CD4-positive, alpha-beta memory T cell (primary cell): ENCODE results near the gene TNRC6C. TPM values are rescaled to one million over a fixed set of nuclear protein-coding genes. Genes with fewer than 3 reads are reported as not detected.

Experiments
- CTCF ChIA-PET: fragments of 350-600 bp; sonication (Branson Sonifier 250); formaldehyde crosslinking; loops from one replicate; lab custom pipeline; 2021; ENCODE audit warnings: inconsistent platforms; ENCODE audit not compliant: partially characterized antibody; lab: Charles Lee
- POLR2A ChIA-PET: fragments of 350-600 bp; sonication (Branson Sonifier 250); formaldehyde crosslinking; loops from one replicate; lab custom pipeline; 2021; ENCODE audit not compliant: partially characterized antibody; lab: Charles Lee
- DNase-seq, 5 donors: peaks; one replicate each; pipeline versions ENCODE4 v3.0.0 to v3.0.0-alpha.2; 2020 to 2022; ENCODE audit warnings: mixed read lengths in 1 of 5
- H3K27ac ChIP-seq: one replicate; pipeline ENCODE4 v1.7.0; 2013; ENCODE audit warnings: low read depth, low read length
- H3K27me3 ChIP-seq: 2 replicates; pipeline ENCODE4 v1.7.0; 2013; ENCODE audit warnings: mild to moderate bottlenecking, low read length, moderate library complexity; ENCODE audit not compliant: insufficient read depth
- H3K36me3 ChIP-seq: 2 replicates; pipeline ENCODE4 v1.7.0; 2013; ENCODE audit warnings: mild to moderate bottlenecking, low read length, moderate library complexity; ENCODE audit not compliant: insufficient read depth
- H3K4me1 ChIP-seq: 2 replicates; pipeline ENCODE4 v1.7.0; 2013; ENCODE audit warnings: mild to moderate bottlenecking, low read length, moderate library complexity; ENCODE audit not compliant: insufficient read depth
- H3K4me3 ChIP-seq, 2 donors: one replicate each; pipeline ENCODE4 v1.7.0; 2013; ENCODE audit warnings: low read length in 2 of 2, mild to moderate bottlenecking in 1 of 2
- H3K9me3 ChIP-seq, 2 donors: one replicate each; pipeline ENCODE4 v1.7.0; 2013; ENCODE audit warnings: low read length in 2 of 2, control low read depth in 1 of 2; ENCODE audit not compliant: control insufficient read depth in 1 of 2
- H3K27ac Mint-ChIP-seq, 7 donors: one replicate each; pipeline ENCODE4 v1.8.0; 2020 to 2021; ENCODE audit warnings: mixed read lengths in 7 of 7, mild to moderate bottlenecking in 6 of 7, inconsistent platforms in 3 of 7, moderate library complexity in 3 of 7
- H3K27me3 Mint-ChIP-seq, 2 donors: one replicate each; pipeline ENCODE4 v1.8.0; 2020 to 2021; ENCODE audit warnings: mixed read lengths in 2 of 2
- H3K36me3 Mint-ChIP-seq, 2 donors: one replicate each; pipeline ENCODE4 v1.8.0; 2020 to 2021; ENCODE audit warnings: mixed read lengths in 2 of 2, inconsistent platforms in 1 of 2, mild to moderate bottlenecking in 1 of 2
- H3K4me1 Mint-ChIP-seq, 4 donors: one replicate each; pipeline ENCODE4 v1.8.0; 2020 to 2021; ENCODE audit warnings: mixed read lengths in 4 of 4, mild to moderate bottlenecking in 1 of 4
- H3K4me3 Mint-ChIP-seq, 8 donors: one replicate each; pipeline ENCODE4 v1.8.0; 2020 to 2021; ENCODE audit warnings: mixed read lengths in 8 of 8, mild to moderate bottlenecking in 7 of 8, moderate library complexity in 6 of 8, inconsistent platforms in 3 of 8
- H3K9me3 Mint-ChIP-seq, 8 donors: one replicate each; pipeline ENCODE4 v1.8.0; 2020 to 2021; ENCODE audit warnings: mixed read lengths in 8 of 8, mild to moderate bottlenecking in 5 of 8, inconsistent platforms in 3 of 8, moderate library complexity in 1 of 8
- intact Hi-C: fragments of 100-400 bp; cut with micrococcal nuclease; formaldehyde crosslinking; loops from one replicate; pipeline ENCODE4 v1.15.1; 2023
- polyA plus RNA-seq, 2 donors: library from polyadenylated mRNA; unstranded; fragments of 300-500 nt; fragmentation: Illumina TruSeq; gene quantifications; one replicate each; pipeline ENCODE4 v1.2.3, GENCODE V29; 2021
- total RNA-seq, 2 experiments: library from RNA; stranded (reverse); gene quantifications; one replicate each; pipeline ENCODE4 v1.2.3, GENCODE V29; 2021

TNRC6C gene
- total and polyA plus RNA-seq, 4 experiments from 2014 or later = 1.3 to 112 (median 57.0) TPM

- DNase-seq = no peak
- POLR2A ChIA-PET = interaction anchor here (0.8 to 20.9 kb wide), 3 partner anchors 8 to 22 kb away, joined by 4 to 1172 read pairs (median 8); partner anchors contain the start of genes TMC6 and TMC8
- H3K27me3 ChIP-seq = no peaks in the 10 kb centered on the region
- peaks cover 43% of the 10 kb centered on the region for H3K4me1 ChIP-seq
- Mint-ChIP-seq H3K36me3 (peaks cover 4% of the 10 kb centered on the region in 2 donors), H3K4me1 (peaks cover 7 to 39% (median 20%) of the 10 kb centered on the region in 4 donors), H3K27me3 (no peaks in the 10 kb centered on the region), H3K4me3 (no peak overlapping the region), H3K9me3 (peaks cover 0 to 2% (median 0%) of the 10 kb centered on the region in 8 donors), H3K27ac (peak overlapping the region in 1 of 7 donors; percentile 57)
- CTCF ChIA-PET = no interaction called here
- H3K4me3 ChIP-seq = no peak overlapping the region
- no peaks in the 10 kb centered on the region for H3K9me3 ChIP-seq
- peaks cover 13% of the 10 kb centered on the region for H3K36me3 ChIP-seq
- no peak overlapping the region for H3K27ac ChIP-seq
- intact Hi-C loops = no loop called here
Observed at GRCh38 chr17:78146471-78146869, 188.0 kb downstream of the TNRC6C start.

- Mint-ChIP-seq H3K27me3 (no peaks in the 10 kb centered on the region), H3K4me1 (peaks cover 7 to 35% (median 19%) of the 10 kb centered on the region in 4 donors), H3K27ac (peak overlapping the region in 1 of 7 donors; percentile 53), H3K9me3 (peaks cover 0 to 2% (median 0%) of the 10 kb centered on the region in 8 donors), H3K36me3 (peaks cover 3 to 4% of the 10 kb centered on the region in 2 donors), H3K4me3 (no peak overlapping the region)
- H3K27me3 ChIP-seq = no peaks in the 10 kb centered on the region
- POLR2A ChIA-PET = interaction anchor here (0.8 to 20.9 kb wide), 4 partner anchors 9 to 22 kb away, joined by 4 to 1172 read pairs (median 6); partner anchors contain the start of genes TMC6 and TMC8
- H3K4me3 ChIP-seq = no peak overlapping the region
- intact Hi-C loops = no loop called here
- DNase-seq = no peak
- peaks cover 8% of the 10 kb centered on the region for H3K36me3 ChIP-seq
- no peaks in the 10 kb centered on the region for H3K9me3 ChIP-seq
- CTCF ChIA-PET = no interaction called here
- H3K27ac ChIP-seq = no peak overlapping the region
- peaks cover 39% of the 10 kb centered on the region for H3K4me1 ChIP-seq
Observed at GRCh38 chr17:78146881-78147280, 188.4 kb downstream of the TNRC6C start.

- Histone ChIP-seq H3K27me3 (no peaks in the 10 kb centered on the region), H3K9me3 (no peaks in the 10 kb centered on the region), H3K4me3 (no peak overlapping the region), H3K4me1 (peaks cover 33% of the 10 kb centered on the region), H3K27ac (no peak overlapping the region), H3K36me3 (peaks cover 3% of the 10 kb centered on the region)
- Mint-ChIP-seq H3K36me3 (peaks cover 2 to 3% of the 10 kb centered on the region in 2 donors), H3K4me3 (peak overlapping the region in 1 of 8 donors; percentile 15), H3K27me3 (no peaks in the 10 kb centered on the region), H3K27ac (peak overlapping the region; percentile 12 to 81 (median 53)), H3K4me1 (peaks cover 5 to 30% (median 18%) of the 10 kb centered on the region in 4 donors), H3K9me3 (peaks cover 0 to 2% (median 0%) of the 10 kb centered on the region in 8 donors)
- CTCF ChIA-PET = no interaction called here
- DNase-seq = no peak
- POLR2A ChIA-PET = interaction anchor here (0.8 to 2.0 kb wide), 3 partner anchors 9 to 14 kb away, joined by 4 to 8 read pairs (median 4); no protein-coding TSS in a partner anchor
- intact Hi-C loops = no loop called here
Observed at GRCh38 chr17:78147315-78147998, 189.0 kb downstream of the TNRC6C start.

GRCh38 chr17:78148286-78149016 lies 189.9 kb downstream of the TNRC6C start:
- peaks cover 0 to 2% (median 0%) of the 10 kb centered on the region in 8 donors for H3K9me3 Mint-ChIP-seq
- Histone ChIP-seq H3K27ac (no peak overlapping the region), H3K9me3 (no peaks in the 10 kb centered on the region), H3K4me3 (no peak overlapping the region), H3K27me3 (no peaks in the 10 kb centered on the region), H3K36me3 (no peaks in the 10 kb centered on the region), H3K4me1 (peaks cover 26% of the 10 kb centered on the region)
- H3K27ac Mint-ChIP-seq = peak overlapping the region in 3 of 7 donors; percentile 23 to 84 (median 57)
- ChIA-PET POLR2A (interaction anchor here (1.1 to 1.8 kb wide), 2 partner anchors 15 to 40 kb away, joined by 4 read pairs; no protein-coding TSS in a partner anchor), CTCF (no interaction called here)
- intact Hi-C loops = no loop called here
- H3K36me3 Mint-ChIP-seq = no peaks in the 10 kb centered on the region
- no peak overlapping the region for H3K4me3 Mint-ChIP-seq
- peaks cover 2 to 20% (median 13%) of the 10 kb centered on the region in 4 donors for H3K4me1 Mint-ChIP-seq
- DNase-seq = no peak
- no peaks in the 10 kb centered on the region for H3K27me3 Mint-ChIP-seq

GRCh38 chr17:78151514-78152008 lies 193.1 kb downstream of the TNRC6C start:
- ChIA-PET POLR2A (interaction anchor here (0.7 to 2.0 kb wide), 6 partner anchors 8 to 38 kb away, joined by 3 to 7 read pairs (median 4); no protein-coding TSS in a partner anchor), CTCF (interaction anchor here (1.0 kb wide), 1 partner anchor 25 kb away, joined by 3 read pairs; no protein-coding TSS in a partner anchor)
- H3K36me3 Mint-ChIP-seq = no peaks in the 10 kb centered on the region
- H3K27me3 ChIP-seq = no peaks in the 10 kb centered on the region
- peaks cover 13% of the 10 kb centered on the region for H3K4me1 ChIP-seq
- H3K27ac ChIP-seq = no peak overlapping the region
- H3K9me3 ChIP-seq = no peaks in the 10 kb centered on the region
- no peak overlapping the region for H3K4me3 ChIP-seq
- no peak for DNase-seq
- no peaks in the 10 kb centered on the region for H3K27me3 Mint-ChIP-seq
- peaks cover 0 to 2% (median 0%) of the 10 kb centered on the region in 8 donors for H3K9me3 Mint-ChIP-seq
- peaks cover 4 to 15% (median 10%) of the 10 kb centered on the region in 4 donors for H3K4me1 Mint-ChIP-seq
- H3K27ac Mint-ChIP-seq = no peak overlapping the region
- H3K4me3 Mint-ChIP-seq = no peak overlapping the region
- no peaks in the 10 kb centered on the region for H3K36me3 ChIP-seq
- intact Hi-C loops = no loop called here

- intact Hi-C loops = no loop called here
- no peak overlapping the region for H3K4me3 ChIP-seq
- Mint-ChIP-seq H3K27ac (peak overlapping the region in 3 of 7 donors; percentile 13 to 50 (median 42)), H3K9me3 (no peaks in the 10 kb centered on the region), H3K27me3 (no peaks in the 10 kb centered on the region), H3K4me3 (no peak overlapping the region), H3K36me3 (no peaks in the 10 kb centered on the region), H3K4me1 (peaks cover 5 to 8% (median 7%) of the 10 kb centered on the region in 4 donors)
- POLR2A ChIA-PET = no interaction called here
- no peak overlapping the region for H3K27ac ChIP-seq
- no peak for DNase-seq
- no peaks in the 10 kb centered on the region for H3K36me3 ChIP-seq
- CTCF ChIA-PET = interaction anchor here (1.0 kb wide), 1 partner anchor 21 kb away, joined by 3 read pairs; no protein-coding TSS in a partner anchor
- H3K9me3 ChIP-seq = no peaks in the 10 kb centered on the region
- no peaks in the 10 kb centered on the region for H3K4me1 ChIP-seq
- H3K27me3 ChIP-seq = no peaks in the 10 kb centered on the region
Observed at GRCh38 chr17:78154903-78155811, 196.7 kb downstream of the TNRC6C start.
